GM12891 (cell line): ENCODE measurements around the gene TCEAL1.
"Not testable (repeated sequence)": the region's sequence is repeated elsewhere in the genome, so short reads cannot be mapped to it uniquely, and the experiment has no call there.

Experiments used
- DNase-seq: peaks from one replicate; pipeline ENCODE4 v3.0.0; 2011; ENCODE audit warnings: low spot score; ENCODE audit not compliant: insufficient read length
- FAIRE-seq: peaks from 2 replicates; lab custom pipeline; 2011; peaks lifted over from hg19 to GRCh38; lab: Jason Lieb, UNC
- PAX5 ChIP-seq: IDR thresholded peaks from 2 replicates; pipeline ENCODE4 v1.6.1; 2011; ENCODE audit warnings: low read length, moderate library complexity, mild to moderate bottlenecking; ENCODE audit not compliant: insufficient read depth, severe bottlenecking
- POLR2A ChIP-seq: IDR thresholded peaks from 2 replicates; pipeline ENCODE4 v1.6.1; 2011; ENCODE audit warnings: low read depth, low read length, control low read depth
- POLR2AphosphoS5 ChIP-seq: IDR thresholded peaks from 2 replicates; pipeline ENCODE4 v1.6.1; 2011; ENCODE audit warnings: low read depth, low read length, control low read depth
- POU2F2 ChIP-seq: IDR thresholded peaks from 2 replicates; pipeline ENCODE4 v1.6.1; 2011; ENCODE audit warnings: low read depth, mild to moderate bottlenecking, control low read depth, low read length, moderate library complexity
- SPI1 ChIP-seq: IDR thresholded peaks from 2 replicates; pipeline ENCODE4 v1.6.1; 2011; ENCODE audit warnings: low read depth, low read length, control low read depth
- TAF1 ChIP-seq: IDR thresholded peaks from 2 replicates; pipeline ENCODE4 v1.6.1; 2011; ENCODE audit warnings: low read depth, low read length, control low read depth

TCEAL1 gene

DNA sequence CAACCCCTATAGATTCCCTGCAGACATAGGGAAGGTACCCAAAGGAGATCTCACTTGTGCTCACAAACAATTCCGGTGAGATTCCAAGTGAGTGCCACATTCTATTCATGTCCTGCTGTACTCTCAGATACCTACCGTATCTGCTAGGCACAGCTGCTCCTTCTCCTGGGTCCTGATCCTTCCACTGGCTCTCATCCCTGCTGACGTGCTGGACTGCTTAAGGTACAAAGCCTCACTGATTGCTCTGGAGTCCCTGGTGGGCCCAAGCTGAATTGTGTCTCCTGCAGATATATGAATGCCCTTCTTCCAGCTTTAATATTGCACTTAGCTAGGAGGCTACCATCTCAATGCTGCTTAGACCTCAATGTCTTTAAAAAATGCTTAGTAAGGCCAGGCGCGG is 2.4 kb downstream of the TCEAL1 start:
- DNase-seq (no peak), FAIRE-seq (no peak)
- no peak for TF ChIP-seq POLR2AphosphoS5
- no peak for TF ChIP-seq PAX5
- TF ChIP-seq TAF1, result no peak
- no peak for TF ChIP-seq POU2F2

GRCh38 chrX:103635436-103635835 is 6.7 kb downstream of the TCEAL1 start:
- FAIRE-seq, result no peak
- TF ChIP-seq SPI1, result no peak
- no peak for TF ChIP-seq POU2F2
- no peak for TF ChIP-seq POLR2A
- no peak for TF ChIP-seq POLR2AphosphoS5
- TF ChIP-seq TAF1, result no peak
- no peak for TF ChIP-seq PAX5

DNA sequence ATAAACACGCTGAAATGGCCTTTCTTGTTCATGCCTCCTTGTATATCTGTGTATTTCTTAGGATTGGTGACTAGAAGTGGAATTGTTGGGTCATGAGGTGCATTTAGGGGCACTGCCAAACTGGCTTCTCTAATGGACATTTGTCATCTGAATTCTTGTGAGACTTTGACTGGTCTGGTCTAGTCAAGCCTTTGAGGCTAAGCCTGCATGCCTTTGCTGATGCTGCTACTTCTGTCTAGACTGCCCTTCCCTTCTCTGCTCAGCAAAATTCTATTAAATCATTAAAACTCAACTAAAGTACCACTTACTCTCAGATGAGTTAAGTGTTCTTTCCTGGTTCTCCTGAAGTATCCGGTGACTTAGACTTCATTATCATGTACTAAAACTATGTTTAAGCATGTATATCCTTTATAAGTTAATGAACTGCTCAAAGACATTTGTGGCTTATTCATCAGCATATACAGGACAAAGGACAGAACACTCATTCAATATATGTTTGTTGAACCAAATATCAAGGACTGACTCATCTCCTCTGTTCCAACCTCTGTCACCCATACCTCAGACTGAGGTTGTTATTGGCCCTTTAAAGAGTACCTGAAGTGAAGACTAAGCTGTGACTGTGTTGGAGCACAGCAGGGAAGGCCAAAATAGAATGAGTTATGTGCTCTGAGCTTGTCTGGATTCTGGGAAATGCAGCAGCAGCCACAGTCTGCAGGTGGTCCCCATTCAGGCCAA is 9.0 kb downstream of the TCEAL1 start:
- DNase-seq, result no peak
- no peak for FAIRE-seq
- TF ChIP-seq POU2F2, result no peak
- TF ChIP-seq POLR2AphosphoS5, result no peak
- TF ChIP-seq SPI1, result no peak
- TF ChIP-seq TAF1, result no peak
- no peak for TF ChIP-seq POLR2A
- TF ChIP-seq PAX5, result no peak

More at GRCh38 chrX:103635436-103635835, 6.7 kb downstream of the TCEAL1 start:
- DNase-seq, result no peak

DNA sequence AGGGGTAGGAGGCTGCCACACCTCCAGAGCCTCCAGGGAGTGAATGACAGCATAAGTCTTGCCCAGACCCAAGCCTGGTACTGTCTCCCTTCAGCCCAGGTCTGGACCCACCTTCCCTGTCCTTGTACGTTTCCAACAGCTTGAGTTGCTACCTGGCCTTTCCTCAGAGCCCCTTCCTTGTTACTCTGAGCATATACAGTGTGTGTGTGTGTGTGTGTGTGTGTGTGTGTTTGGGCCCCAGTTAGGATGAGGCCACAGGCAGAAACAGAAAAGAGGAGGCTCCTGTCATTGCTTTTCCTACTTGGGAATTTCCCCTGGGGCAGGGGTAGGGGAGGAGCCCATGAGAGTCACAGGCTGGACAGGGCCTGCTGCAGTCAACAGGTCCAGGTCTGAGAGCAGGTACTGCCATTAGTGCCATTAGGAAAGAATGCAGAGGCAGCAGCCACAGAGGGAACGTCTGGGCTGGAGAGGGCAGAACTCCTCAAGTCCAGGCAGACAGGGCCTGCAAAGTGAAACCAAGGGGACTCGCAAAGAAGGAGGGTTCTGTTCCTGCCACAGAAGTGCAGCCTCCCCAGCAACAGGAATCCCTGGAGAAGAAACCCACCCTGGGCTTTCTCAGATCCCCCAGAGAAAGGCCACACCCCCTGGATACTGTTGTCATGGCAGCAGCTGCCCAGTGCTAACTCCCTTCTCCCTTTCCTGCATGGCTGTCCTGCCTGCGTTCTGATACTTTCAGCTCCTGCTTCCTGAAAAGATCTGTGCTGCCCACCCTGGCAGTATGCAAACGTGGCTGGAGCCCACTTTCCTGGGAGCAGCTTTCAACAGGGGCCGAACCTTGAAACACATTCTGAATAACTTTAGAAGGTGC is 9.9 kb downstream of the TCEAL1 start:
- FAIRE-seq, DNase-seq: not testable (repeated sequence)

- no peak for FAIRE-seq
- TF ChIP-seq POLR2A, result no peak
- no peak for TF ChIP-seq POLR2AphosphoS5
- no peak for TF ChIP-seq SPI1
- no peak for TF ChIP-seq POU2F2
- TF ChIP-seq PAX5, result no peak
- DNase-seq, result no peak
Measured at GRCh38 chrX:103640401-103641155, 11.8 kb downstream of the TCEAL1 start.

GRCh38 chrX:103644125-103644524 is 15.3 kb downstream of the TCEAL1 start:
- DNase-seq (no peak), FAIRE-seq (no peak)
- TF ChIP-seq PAX5, result no peak
- no peak for TF ChIP-seq POLR2A
- TF ChIP-seq SPI1, result no peak
- TF ChIP-seq POU2F2, result no peak
- TF ChIP-seq TAF1, result no peak
- no peak for TF ChIP-seq POLR2AphosphoS5

DNA sequence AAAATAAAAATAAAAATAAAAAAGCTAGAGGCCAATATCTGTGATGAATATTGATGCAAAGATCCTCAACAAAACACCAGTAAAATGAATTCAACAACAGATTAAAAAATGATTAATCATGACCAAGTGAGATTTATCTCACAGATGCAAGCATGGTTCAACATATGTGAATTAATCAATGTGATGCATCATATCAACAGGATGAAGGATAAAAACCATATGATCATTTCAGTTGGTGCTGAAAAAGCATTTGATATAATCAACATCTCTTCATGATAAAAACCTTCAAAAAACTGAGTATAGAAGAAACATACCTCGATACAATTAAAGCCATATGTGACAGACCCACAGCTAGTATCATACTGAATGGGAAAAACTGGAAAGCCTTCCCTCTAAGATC is 18.9 kb downstream of the TCEAL1 start:
- no peak for DNase-seq
- FAIRE-seq, result no peak
- TF ChIP-seq POLR2AphosphoS5 (no peak), POU2F2 (no peak), POLR2A (no peak), PAX5 (no peak), SPI1 (no peak), TAF1 (no peak)

GRCh38 chrX:103651151-103651773 is 22.5 kb downstream of the TCEAL1 start:
- FAIRE-seq (no peak), DNase-seq (no peak)
- TF ChIP-seq POLR2AphosphoS5, result no peak
- TF ChIP-seq POLR2A, result no peak
- no peak for TF ChIP-seq TAF1
- TF ChIP-seq PAX5, result no peak
- TF ChIP-seq POU2F2, result no peak
- TF ChIP-seq SPI1, result no peak

DNA sequence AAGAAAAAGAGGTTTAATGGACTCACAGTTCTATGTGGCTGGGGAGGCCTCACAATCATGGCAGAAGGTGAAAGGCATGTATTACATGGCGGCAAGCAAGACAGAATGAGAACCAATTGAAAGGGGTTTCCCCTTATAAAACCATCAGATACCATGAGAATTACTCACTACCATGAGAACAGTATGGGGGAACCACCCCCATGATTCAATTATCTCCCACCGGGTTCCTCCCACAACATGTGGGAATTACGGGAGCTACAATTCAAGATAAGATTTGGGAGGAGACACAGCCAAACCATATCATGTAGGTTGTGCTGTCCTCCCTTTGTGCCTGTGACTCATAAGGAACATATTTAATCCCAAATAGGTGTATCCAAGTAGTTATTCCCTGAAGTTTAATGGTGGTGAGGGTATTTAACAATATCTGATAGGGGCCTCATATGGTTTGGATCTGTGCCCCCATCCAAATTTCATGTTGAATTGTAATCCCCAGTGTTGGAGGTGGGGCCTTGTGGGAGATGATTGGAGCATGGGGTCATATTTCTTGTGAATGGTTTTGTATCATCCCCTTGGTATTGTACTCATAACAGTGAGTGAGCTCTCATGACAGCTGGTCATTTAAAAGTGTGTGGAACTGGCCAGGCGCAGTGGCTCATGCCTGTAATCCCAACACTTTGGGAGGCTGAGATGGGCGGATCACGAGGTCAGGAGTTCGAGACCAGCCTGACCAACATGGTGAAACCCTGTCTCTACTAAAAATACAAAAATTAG is 26.6 kb downstream of the TCEAL1 start:
- DNase-seq, FAIRE-seq: not testable (repeated sequence)
